Liver (tissue), 9 donors: Measurements from ENCODE around the gene TANC1. TPM values are rescaled to one million over a fixed set of nuclear protein-coding genes. Genes with fewer than 3 reads are reported as not detected.
A peak's percentile ranks its signal among the peaks of the same experiment; 100 is the strongest.

Source experiments
- DNase-seq: peaks from one replicate; pipeline ENCODE4 v3.0.0-alpha.2; 2017; ENCODE audit warnings: low spot score
- H3K27ac ChIP-seq, 2 donors: one replicate each; pipeline ENCODE4 v1.7.0; 2013; ENCODE audit warnings: inconsistent platforms in 2 of 2, low read length in 2 of 2, control low read depth in 1 of 2, low read depth in 1 of 2, mild to moderate bottlenecking in 1 of 2
- H3K27me3 ChIP-seq, 4 donors: one replicate each; pipeline versions ENCODE4 v1.6.1 to v1.7.0; 2013; ENCODE audit warnings: low read length in 3 of 4, inconsistent platforms in 1 of 4, mild to moderate bottlenecking in 1 of 4, moderate library complexity in 1 of 4; ENCODE audit not compliant: control insufficient read depth in 4 of 4, insufficient read depth in 4 of 4
- H3K36me3 ChIP-seq, 4 donors: one replicate each; pipeline versions ENCODE4 v1.6.1 to v1.7.0; 2013; ENCODE audit warnings: low read length in 3 of 4, mild to moderate bottlenecking in 3 of 4, low read depth in 1 of 4, moderate library complexity in 1 of 4; ENCODE audit not compliant: control insufficient read depth in 4 of 4, insufficient read depth in 3 of 4
- H3K4me1 ChIP-seq, 4 donors: one replicate each; pipeline versions ENCODE4 v1.6.1 to v1.7.0; 2013; ENCODE audit warnings: low read length in 3 of 4, mild to moderate bottlenecking in 3 of 4, moderate library complexity in 1 of 4; ENCODE audit not compliant: control insufficient read depth in 4 of 4, insufficient read depth in 4 of 4
- H3K4me3 ChIP-seq, 3 donors: one replicate each; pipeline versions ENCODE4 v1.6.1 to v1.7.0; 2013; ENCODE audit warnings: low read length in 3 of 3, control low read depth in 1 of 3, low read depth in 1 of 3, mild to moderate bottlenecking in 1 of 3
- H3K9ac ChIP-seq, 2 donors: one replicate each; pipeline ENCODE4 v1.7.0; 2013; ENCODE audit warnings: low read length in 2 of 2, mild to moderate bottlenecking in 2 of 2, moderate library complexity in 2 of 2, control low read depth in 1 of 2, low read depth in 1 of 2
- H3K9me3 ChIP-seq, 4 donors: one replicate each; pipeline versions ENCODE4 v1.6.1 to v1.7.0; 2013; ENCODE audit warnings: low read length in 3 of 4; ENCODE audit not compliant: control insufficient read depth in 4 of 4
- GABPA ChIP-seq, 2 donors: IDR thresholded peaks in 1 of 2; conservative IDR thresholded peaks in 1 of 2; 2 replicates each; pipeline ENCODE4 v1.6.1; 2016; ENCODE audit warnings: antibody characterized with exemption in 2 of 2, mild to moderate bottlenecking in 1 of 2, moderate library complexity in 1 of 2
- HNF4G ChIP-seq: IDR thresholded peaks from 2 replicates; pipeline ENCODE4 v1.6.1; 2016; ENCODE audit warnings: antibody characterized with exemption
- JUND ChIP-seq, 2 donors: IDR thresholded peaks; 2 replicates each; pipeline ENCODE4 v1.6.1; 2016; ENCODE audit warnings: antibody characterized with exemption in 2 of 2
- NR2F2 ChIP-seq: IDR thresholded peaks from 2 replicates; pipeline ENCODE4 v1.6.1; 2016; ENCODE audit warnings: antibody characterized with exemption
- RAD21 ChIP-seq, 2 donors: IDR thresholded peaks; 2 replicates each; pipeline ENCODE4 v1.6.1; 2016; ENCODE audit warnings: antibody characterized with exemption in 2 of 2, mild to moderate bottlenecking in 2 of 2
- SP1 ChIP-seq: IDR thresholded peaks from 2 replicates; pipeline ENCODE4 v1.6.1; 2018; ENCODE audit warnings: antibody characterized with exemption, mild to moderate bottlenecking
- TAF1 ChIP-seq: conservative IDR thresholded peaks from 2 replicates; pipeline ENCODE4 v1.6.1; 2016; ENCODE audit warnings: antibody characterized with exemption, mild to moderate bottlenecking
- YY1 ChIP-seq: IDR thresholded peaks from 2 replicates; pipeline ENCODE4 v1.6.1; 2016; ENCODE audit warnings: antibody characterized with exemption, mild to moderate bottlenecking
- WGBS: extraction: QIAGEN DNeasy Blood & Tissue Kit; methylation state at CpG from one replicate; pipeline ENCODE4 v1.1.7; 2013; 5-methylcytosine and 5-hydroxymethylcytosine counted together
- polyA plus RNA-seq, 2 donors: library from polyadenylated mRNA; stranded (reverse) in 1 of 2; unstranded in 1 of 2; fragments of 200-250 nt in 1 of 2; fragments of >200 nt in 1 of 2; fragmentation: Nextera tagmentation in 1 of 2; extraction: Ambion mirVana in 1 of 2; gene quantifications; one replicate each; pipeline versions ENCODE4 v1.2.1 to v1.2.3, GENCODE V29; 2013 to 2015
- total RNA-seq, 2 donors: library from RNA; depleted of rRNA; stranded (reverse); fragments of >200 nt; gene quantifications; one replicate each; pipeline ENCODE4 v1.2.3, GENCODE V29; 2014
- TF ChIP-seq, protein P1 (sequence below): fragments of 150-350 bp; IDR thresholded peaks from 2 replicates; pipeline ENCODE4 v1.5.1; 2017; ENCODE audit warnings: improper control_type of control experiment, low read depth, low read length; ENCODE audit not compliant: missing input control
- TF ChIP-seq, protein P2 (sequence below): IDR thresholded peaks from 2 replicates; pipeline ENCODE4 v1.6.1; 2016; ENCODE audit warnings: antibody characterized with exemption, mild to moderate bottlenecking
- TF ChIP-seq, protein P3 (sequence below): IDR thresholded peaks from 2 replicates; pipeline ENCODE4 v1.6.1; 2016; ENCODE audit warnings: antibody characterized with exemption
- TF ChIP-seq, protein P4 (sequence below): IDR thresholded peaks from 2 replicates; pipeline ENCODE4 v1.6.1; 2016; ENCODE audit warnings: antibody characterized with exemption
- donor health status: healthy.
- donor health status: healthy.
- donor health status: healthy.
- donor health status: healthy.
- donor health status: healthy.

Gene TANC1
- total and polyA plus RNA-seq, 4 donors, result 3.7 to 17.7 (median 5.2) TPM

DNA sequence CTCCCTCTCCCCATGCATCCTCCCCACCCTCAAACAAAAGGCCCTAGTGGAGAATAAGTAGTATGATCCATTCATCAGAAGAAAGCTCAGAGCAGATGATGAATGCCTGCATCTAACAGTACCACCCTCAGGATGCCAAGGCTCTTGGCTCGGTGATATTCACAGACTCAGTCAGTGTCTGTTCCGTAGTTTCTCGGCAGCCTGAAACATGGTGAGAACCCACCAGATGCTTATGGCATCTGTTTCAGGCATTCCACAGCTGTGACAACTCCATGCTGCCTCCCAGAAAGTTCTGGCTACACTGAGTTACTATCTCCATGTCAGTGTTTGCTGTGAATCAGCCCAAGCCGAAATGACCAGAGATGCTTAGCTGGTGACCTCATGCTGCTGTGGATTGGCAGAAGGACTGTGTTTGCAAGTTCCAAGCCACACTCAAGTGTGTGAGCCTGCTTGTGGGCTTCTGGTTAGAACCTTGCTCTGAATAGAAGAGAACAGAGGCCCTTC lies 234.2 kb downstream of the TANC1 start:
- H3K9ac ChIP-seq, result no peak overlapping the region
- WGBS, result 87% methylated on average over 4 of the region's 4 CpGs

DNA sequence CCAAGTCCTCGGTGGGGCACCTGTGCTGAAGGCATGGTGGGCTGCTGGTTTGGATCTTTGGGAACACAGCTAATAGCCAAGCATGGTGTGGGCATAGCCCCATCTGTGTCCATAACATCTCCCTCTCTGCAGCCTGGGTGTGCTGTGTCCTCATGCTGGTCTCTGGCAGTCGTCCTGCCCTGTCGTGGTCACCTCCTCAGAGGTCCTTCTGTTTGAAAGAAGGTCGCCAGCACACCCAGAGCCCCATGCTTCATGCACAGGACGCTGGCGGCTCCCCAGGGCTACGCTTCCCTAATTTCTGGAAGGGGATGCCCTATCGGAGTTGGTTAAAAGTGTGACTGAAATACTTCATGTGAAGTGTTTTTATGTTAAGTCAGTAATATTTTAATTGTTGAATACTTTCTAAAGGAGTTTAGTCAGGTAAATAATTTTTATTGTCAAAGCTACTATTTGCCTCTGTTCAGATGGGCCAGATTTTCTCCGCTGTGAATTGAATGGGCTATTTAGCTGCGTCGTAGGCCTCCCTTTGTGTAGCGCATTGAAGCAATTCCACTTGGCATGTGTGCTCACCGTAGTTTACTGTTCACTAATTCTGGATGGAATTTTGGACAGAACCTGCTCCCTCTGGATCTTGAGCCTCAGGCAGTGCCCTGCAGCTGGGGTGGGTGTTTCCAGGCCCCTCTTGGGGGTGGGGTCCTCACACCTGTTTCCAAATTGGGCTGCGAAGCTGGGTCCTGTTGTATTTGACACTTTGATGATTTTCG lies 236.1 kb downstream of the TANC1 start:
- Histone ChIP-seq H3K9me3 (no peaks in the 10 kb centered on the region), H3K27ac (no peak overlapping the region), H3K9ac (no peak overlapping the region), H3K4me1 (no peaks in the 10 kb centered on the region), H3K4me3 (no peak overlapping the region), H3K27me3 (no peaks in the 10 kb centered on the region), H3K36me3 (peaks cover 0 to 7% (median 3%) of the 10 kb centered on the region in 4 donors)
- no peak for DNase-seq
- 94% methylated on average over 15 of the region's 15 CpGs for WGBS
- no peak for TF ChIP-seq HNF4G
- TF ChIP-seq, protein P1, sequence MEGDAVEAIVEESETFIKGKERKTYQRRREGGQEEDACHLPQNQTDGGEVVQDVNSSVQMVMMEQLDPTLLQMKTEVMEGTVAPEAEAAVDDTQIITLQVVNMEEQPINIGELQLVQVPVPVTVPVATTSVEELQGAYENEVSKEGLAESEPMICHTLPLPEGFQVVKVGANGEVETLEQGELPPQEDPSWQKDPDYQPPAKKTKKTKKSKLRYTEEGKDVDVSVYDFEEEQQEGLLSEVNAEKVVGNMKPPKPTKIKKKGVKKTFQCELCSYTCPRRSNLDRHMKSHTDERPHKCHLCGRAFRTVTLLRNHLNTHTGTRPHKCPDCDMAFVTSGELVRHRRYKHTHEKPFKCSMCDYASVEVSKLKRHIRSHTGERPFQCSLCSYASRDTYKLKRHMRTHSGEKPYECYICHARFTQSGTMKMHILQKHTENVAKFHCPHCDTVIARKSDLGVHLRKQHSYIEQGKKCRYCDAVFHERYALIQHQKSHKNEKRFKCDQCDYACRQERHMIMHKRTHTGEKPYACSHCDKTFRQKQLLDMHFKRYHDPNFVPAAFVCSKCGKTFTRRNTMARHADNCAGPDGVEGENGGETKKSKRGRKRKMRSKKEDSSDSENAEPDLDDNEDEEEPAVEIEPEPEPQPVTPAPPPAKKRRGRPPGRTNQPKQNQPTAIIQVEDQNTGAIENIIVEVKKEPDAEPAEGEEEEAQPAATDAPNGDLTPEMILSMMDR, result no peak
- TF ChIP-seq JUND (IDR thresholded peaks at IDR 0.05), result no peak

More for the DNA sequence above, 234.2 kb downstream of the TANC1 start:
- no peak for DNase-seq
- Histone ChIP-seq H3K27ac (peak overlapping the region in 1 of 2 donors; percentile 8), H3K4me1 (no peaks in the 10 kb centered on the region), H3K9me3 (no peaks in the 10 kb centered on the region), H3K27me3 (no peaks in the 10 kb centered on the region), H3K36me3 (peaks cover 0 to 12% (median 7%) of the 10 kb centered on the region in 4 donors), H3K4me3 (no peak overlapping the region)
- TF ChIP-seq, protein P2, sequence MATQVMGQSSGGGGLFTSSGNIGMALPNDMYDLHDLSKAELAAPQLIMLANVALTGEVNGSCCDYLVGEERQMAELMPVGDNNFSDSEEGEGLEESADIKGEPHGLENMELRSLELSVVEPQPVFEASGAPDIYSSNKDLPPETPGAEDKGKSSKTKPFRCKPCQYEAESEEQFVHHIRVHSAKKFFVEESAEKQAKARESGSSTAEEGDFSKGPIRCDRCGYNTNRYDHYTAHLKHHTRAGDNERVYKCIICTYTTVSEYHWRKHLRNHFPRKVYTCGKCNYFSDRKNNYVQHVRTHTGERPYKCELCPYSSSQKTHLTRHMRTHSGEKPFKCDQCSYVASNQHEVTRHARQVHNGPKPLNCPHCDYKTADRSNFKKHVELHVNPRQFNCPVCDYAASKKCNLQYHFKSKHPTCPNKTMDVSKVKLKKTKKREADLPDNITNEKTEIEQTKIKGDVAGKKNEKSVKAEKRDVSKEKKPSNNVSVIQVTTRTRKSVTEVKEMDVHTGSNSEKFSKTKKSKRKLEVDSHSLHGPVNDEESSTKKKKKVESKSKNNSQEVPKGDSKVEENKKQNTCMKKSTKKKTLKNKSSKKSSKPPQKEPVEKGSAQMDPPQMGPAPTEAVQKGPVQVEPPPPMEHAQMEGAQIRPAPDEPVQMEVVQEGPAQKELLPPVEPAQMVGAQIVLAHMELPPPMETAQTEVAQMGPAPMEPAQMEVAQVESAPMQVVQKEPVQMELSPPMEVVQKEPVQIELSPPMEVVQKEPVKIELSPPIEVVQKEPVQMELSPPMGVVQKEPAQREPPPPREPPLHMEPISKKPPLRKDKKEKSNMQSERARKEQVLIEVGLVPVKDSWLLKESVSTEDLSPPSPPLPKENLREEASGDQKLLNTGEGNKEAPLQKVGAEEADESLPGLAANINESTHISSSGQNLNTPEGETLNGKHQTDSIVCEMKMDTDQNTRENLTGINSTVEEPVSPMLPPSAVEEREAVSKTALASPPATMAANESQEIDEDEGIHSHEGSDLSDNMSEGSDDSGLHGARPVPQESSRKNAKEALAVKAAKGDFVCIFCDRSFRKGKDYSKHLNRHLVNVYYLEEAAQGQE, result no peak
- peak in 1 of 2 donors; percentile 6 for TF ChIP-seq RAD21 (IDR thresholded peaks at IDR 0.05)

DNA sequence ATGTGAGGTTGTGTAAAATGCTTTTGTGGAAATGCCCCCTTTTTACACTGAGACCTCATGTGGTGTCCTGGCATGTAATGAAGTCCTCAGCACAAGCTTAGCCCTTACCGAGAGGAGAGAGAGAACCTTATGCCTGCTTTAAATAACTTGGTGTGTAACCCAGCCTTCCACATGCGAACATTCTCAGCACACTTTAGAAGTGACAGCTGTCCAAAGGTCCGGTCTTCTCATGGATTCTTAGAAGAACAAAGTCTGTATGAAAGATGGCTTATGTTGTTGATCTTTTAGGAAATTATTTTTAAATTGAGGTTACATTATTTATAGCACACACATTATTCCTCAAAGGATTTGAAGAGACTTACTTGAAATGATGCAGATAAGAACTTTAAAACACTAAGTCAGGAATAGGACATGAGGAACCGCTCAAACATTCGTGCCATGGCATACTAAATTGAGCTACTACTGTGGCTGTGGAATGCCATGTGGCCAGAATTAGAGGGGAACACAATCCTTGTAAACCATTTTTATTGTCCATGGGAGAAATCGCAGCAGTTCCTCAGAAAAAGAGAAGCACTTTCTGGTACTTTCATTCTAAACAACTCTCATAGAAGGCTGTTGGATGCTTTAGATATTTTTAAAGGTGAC lies 238.4 kb downstream of the TANC1 start:
- no peak for DNase-seq
- Histone ChIP-seq H3K36me3 (peaks cover 0 to 7% (median 2%) of the 10 kb centered on the region in 4 donors), H3K27me3 (no peaks in the 10 kb centered on the region), H3K27ac (no peak overlapping the region), H3K9me3 (no peaks in the 10 kb centered on the region), H3K4me1 (no peaks in the 10 kb centered on the region), H3K9ac (no peak overlapping the region), H3K4me3 (no peak overlapping the region)
- WGBS, result 95% methylated on average over 6 of the region's 6 CpGs
- TF ChIP-seq YY1, result no peak
- TF ChIP-seq, protein P2, result no peak
- no peak for TF ChIP-seq NR2F2
- TF ChIP-seq, protein P1, result no peak
- TF ChIP-seq SP1, result no peak
- TF ChIP-seq RAD21 (IDR thresholded peaks at IDR 0.05), result no peak
- TF ChIP-seq JUND (IDR thresholded peaks at IDR 0.05), result no peak
- no peak for TF ChIP-seq TAF1
- TF ChIP-seq, protein P3, sequence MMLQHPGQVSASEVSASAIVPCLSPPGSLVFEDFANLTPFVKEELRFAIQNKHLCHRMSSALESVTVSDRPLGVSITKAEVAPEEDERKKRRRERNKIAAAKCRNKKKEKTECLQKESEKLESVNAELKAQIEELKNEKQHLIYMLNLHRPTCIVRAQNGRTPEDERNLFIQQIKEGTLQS, result no peak
- TF ChIP-seq, protein P4, sequence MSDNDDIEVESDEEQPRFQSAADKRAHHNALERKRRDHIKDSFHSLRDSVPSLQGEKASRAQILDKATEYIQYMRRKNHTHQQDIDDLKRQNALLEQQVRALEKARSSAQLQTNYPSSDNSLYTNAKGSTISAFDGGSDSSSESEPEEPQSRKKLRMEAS, result no peak
- no peak for TF ChIP-seq GABPA (IDR thresholded peaks at IDR 0.05 in 1 of 2, conservative IDR thresholded peaks at IDR 0.05 in 1 of 2)
- no peak for TF ChIP-seq HNF4G
